HepG2 (cell line): ENCODE results near the gene LDLRAD4. TPM values are rescaled to one million over a fixed set of nuclear protein-coding genes. Genes with fewer than 3 reads are reported as not detected.

Source experiments
- ATAC-seq: fragments of 200-7000 bp; cut with Tn5 transposase; 3 replicates; pipeline ENCODE4 v1.9.1; 2020; ENCODE audit warnings: mild to moderate bottlenecking, moderate library complexity
- BruUV-seq: library from RNA; stranded (reverse); fragments of 400-500 nt; replicated peaks from 2 replicates; lab custom pipeline; 2021; lab: Mats Ljungman, UMichigan
- CTCF ChIA-PET: fragments of 300-600 bp; formaldehyde crosslinking; extraction: SDS; loops from one replicate; lab custom pipeline; 2021; ENCODE audit warnings: low total read pairs, inconsistent platforms, low intra/inter-chr PET ratio; lab: Yijun Ruan, JAX
- POLR2A ChIA-PET: fragments of 350-600 bp; sonication (Branson Sonifier 250); formaldehyde crosslinking; loops from one replicate; lab custom pipeline; 2020; ENCODE audit warnings: antibody characterized with exemption, inconsistent platforms; lab: Yijun Ruan, JAX
- DNase-seq: peaks from one replicate; pipeline ENCODE4 v3.0.0-alpha.2; 2015; ENCODE audit warnings: low spot score
- FAIRE-seq: peaks from 3 replicates; lab custom pipeline; 2011; peaks lifted over from hg19 to GRCh38; lab: Jason Lieb, UNC
- H2AFZ ChIP-seq: one replicate; pipeline ENCODE4 v1.6.1; 2011; ENCODE audit warnings: low read length, inconsistent platforms
- H3K27ac ChIP-seq: fragments of 300-600 bp; 3 replicates; pipeline ENCODE4 v1.8.0; 2011; ENCODE audit warnings: mixed run types, mild to moderate bottlenecking, mixed read lengths, low read length, inconsistent platforms; ENCODE audit not compliant: insufficient read depth; ENCODE audit errors: extremely low read length
- H3K27me3 ChIP-seq, 2 experiments: fragments of 200-600 bp in 1 of 2; 2 replicates in 1 of 2; 3 replicates in 1 of 2; pipeline versions ENCODE4 v1.6.0 to v1.8.0; 2011; ENCODE audit warnings: low read length in 2 of 2, mild to moderate bottlenecking in 2 of 2, moderate library complexity in 2 of 2, inconsistent platforms in 1 of 2; ENCODE audit not compliant: insufficient read depth in 2 of 2, control insufficient read depth in 1 of 2
- H3K36me3 ChIP-seq, 2 experiments: fragments of 200-600 bp in 1 of 2; replicated peaks in 1 of 2; 2 replicates in 1 of 2; 3 replicates in 1 of 2; pipeline versions ENCODE4 v1.5.1 to v1.8.0; 2011; ENCODE audit warnings: low read length in 2 of 2, inconsistent platforms in 1 of 2; ENCODE audit not compliant: insufficient read depth in 2 of 2, control insufficient read depth in 1 of 2
- H3K4me1 ChIP-seq: 2 replicates; pipeline ENCODE4 v1.5.1; 2012; ENCODE audit warnings: low read length, inconsistent platforms; ENCODE audit not compliant: insufficient read depth
- H3K4me2 ChIP-seq: 2 replicates; pipeline ENCODE4 v1.6.0; 2011; ENCODE audit warnings: low read depth, low read length, inconsistent platforms
- H3K4me3 ChIP-seq, 3 experiments: fragments of 200-600 bp in 1 of 3; sonication (generic), shearing (Covaris generic) in 1 of 3; replicated peaks in 1 of 3; 2 replicates each; pipeline ENCODE4 v1.5.1; 2011 to 2016; ENCODE audit warnings: low read length in 3 of 3, inconsistent platforms in 2 of 3, low read depth in 2 of 3, mild to moderate bottlenecking in 2 of 3, control low read depth in 1 of 3, mixed read lengths in 1 of 3; ENCODE audit not compliant: insufficient read depth in 1 of 3
- H3K79me2 ChIP-seq: one replicate; pipeline ENCODE4 v1.6.1; 2011; ENCODE audit warnings: low read length, inconsistent platforms; ENCODE audit not compliant: insufficient read depth
- H3K9ac ChIP-seq: 2 replicates; pipeline ENCODE4 v1.6.0; 2011; ENCODE audit warnings: mild to moderate bottlenecking, low read depth, low read length, inconsistent platforms; ENCODE audit not compliant: insufficient read depth
- H3K9me3 ChIP-seq: 2 replicates; pipeline ENCODE4 v1.5.1; 2012; ENCODE audit warnings: mild to moderate bottlenecking, low read length
- H4K20me1 ChIP-seq: 2 replicates; pipeline ENCODE4 v1.6.0; 2011; ENCODE audit warnings: inconsistent platforms, mild to moderate bottlenecking, low read length, moderate library complexity; ENCODE audit not compliant: insufficient read depth
- BCLAF1 ChIP-seq: fragments of 450-650 bp; IDR thresholded peaks from 2 replicates; pipeline ENCODE4 v1.6.1; 2017; ENCODE audit warnings: mild to moderate bottlenecking
- FOXA1 ChIP-seq, 2 experiments: fragments of 450-650 bp in 1 of 2; sonication (generic) in 1 of 2; formaldehyde crosslinking in 1 of 2; IDR thresholded peaks; 2 replicates each; pipeline versions ENCODE4 v1.4.0 to v1.6.1; 2016 to 2020; ENCODE audit warnings: missing genetic modification reagents in 1 of 2
- FOXO1 ChIP-seq: sonication (generic); formaldehyde crosslinking; IDR thresholded peaks from 2 replicates; pipeline ENCODE4 v1.4.0; 2020; ENCODE audit warnings: missing genetic modification reagents
- HES4 ChIP-seq: sonication (generic); formaldehyde crosslinking; IDR thresholded peaks from 2 replicates; pipeline ENCODE4 v1.9.0; 2021; ENCODE audit warnings: mild to moderate bottlenecking, missing genetic modification reagents, borderline replicate concordance
- RARA ChIP-seq: IDR thresholded peaks from 2 replicates; pipeline ENCODE4 v1.6.1; 2016; ENCODE audit warnings: missing genetic modification reagents, missing compliant biosample characterization
- SKIL ChIP-seq: sonication (generic); formaldehyde crosslinking; IDR thresholded peaks from 2 replicates; pipeline ENCODE4 v1.8.0; 2022; ENCODE audit warnings: missing genetic modification reagents, mild to moderate bottlenecking, moderate library complexity, borderline replicate concordance
- ZNF546 ChIP-seq: sonication (generic); formaldehyde crosslinking; conservative IDR thresholded peaks from 2 replicates; pipeline ENCODE4 v1.8.1; 2023; ENCODE audit warnings: mild to moderate bottlenecking, missing genetic modification reagents
- WGBS: methylation state at CpG from one replicate; pipeline ENCODE4 v1.1.6; 2017; ENCODE audit warnings: low lambda C conversion rate; 5-methylcytosine and 5-hydroxymethylcytosine counted together
- in situ Hi-C: cut with HindIII; loops from 2 replicates; pipeline ENCODE4 v1.10.0; 2017; ENCODE audit warnings: low pct_unique_long_range_greater_than_20kb; ENCODE audit not compliant: extremely low pct_ligation_motif_present
- intact Hi-C: fragments of 100-400 bp; cut with micrococcal nuclease; formaldehyde crosslinking; loops from one replicate; pipeline ENCODE4 v1.10.0; 2022; ENCODE audit not compliant: unreplicated experiment
- polyA plus RNA-seq, 8 experiments: library from polyadenylated mRNA; depleted of rRNA in 3 of 8; stranded (reverse) in 7 of 8; unstranded in 1 of 8; fragments of >200 nt; fragmentation: Illumina TruSeq in 4 of 8; extraction: Trizol in 4 of 8; gene quantifications; 2 replicates each; pipeline versions ENCODE4 v1.2.1 to v1.2.3, GENCODE V29; 2011 to 2016; ENCODE audit warnings: low read depth in 4 of 8, missing spikeins in 1 of 8, mixed read lengths in 1 of 8; ENCODE audit not compliant: insufficient read depth in 1 of 8
- total RNA-seq, 5 experiments: library from RNA; depleted of rRNA; stranded (reverse); fragments of >200 nt; fragmentation: Illumina TruSeq; extraction: Trizol; gene quantifications; 2 replicates each; pipeline ENCODE4 v1.2.3, GENCODE V29; 2016; ENCODE audit warnings: low read depth in 1 of 5

Gene LDLRAD4
- total and polyA plus RNA-seq, 2 of the 13 experiments (the other 11 are each of a cell fraction or from before 2014, with no cell fraction given): 13.6 to 20.9 TPM

- TF ChIP-seq FOXO1 (CRISPR knock-in tag): no peak
These were observed 398.0 kb downstream of the LDLRAD4 start (continued) for GRCh38 chr18:13616525-13617035.

- Histone ChIP-seq H3K27ac (no peak overlapping the region), H3K36me3 (no peaks in the 10 kb centered on the region), H4K20me1 (no peaks in the 10 kb centered on the region), H3K27me3 (no peaks in the 10 kb centered on the region), H3K4me2 (no peak overlapping the region), H3K9ac (no peak overlapping the region), H3K9me3 (no peaks in the 10 kb centered on the region), H3K79me2 (no peaks in the 10 kb centered on the region), H3K4me3 (no peak overlapping the region), H2AFZ (no peak overlapping the region), H3K4me1 (peaks cover 8% of the 10 kb centered on the region; the same call in 1 of the 2 replicates)
- intact Hi-C loops (no loop called here), in situ Hi-C loops (no loop called here)
- ChIA-PET POLR2A (no interaction called here), CTCF (no interaction called here)
- no peak for DNase-seq
- FAIRE-seq: no peak
- TF ChIP-seq ZNF546 (CRISPR knock-in tag): no peak
- ATAC-seq: no peak
- BruUV-seq: no TSS peak
- WGBS: 74% methylated on average over 9 of the region's 9 CpGs
These were observed 399.4 kb downstream of the LDLRAD4 start for GRCh38 chr18:13617826-13618515.

- no peaks in the 10 kb centered on the region for H3K9me3 ChIP-seq
- DNase-seq (no peak), FAIRE-seq (no peak), ATAC-seq (peak; percentile 19; the same call in 2 of the 3 replicates)
- no peaks in the 10 kb centered on the region for H3K36me3 ChIP-seq
- POLR2A ChIA-PET: no interaction called here
- peaks cover 8% of the 10 kb centered on the region; the same call in 1 of the 2 replicates for H3K4me1 ChIP-seq
- no peak overlapping the region for H3K9ac ChIP-seq
- no peak overlapping the region for H3K4me2 ChIP-seq
- H3K4me3 ChIP-seq: no peak overlapping the region
- no peaks in the 10 kb centered on the region for H3K27me3 ChIP-seq
- CTCF ChIA-PET: no interaction called here
- TF ChIP-seq FOXA1 (IDR thresholded peaks at IDR 0.05) (no peak), FOXA1 (CRISPR knock-in tag; IDR thresholded peaks at IDR 0.05) (0 out of 2 replicates have a peak, but pooled peaks have one; percentile 18), HES4 (no peak), SKIL (peak; percentile 30; the same call in 1 of the 2 replicates), BCLAF1 (no peak), RARA (CRISPR knock-in tag) (peak; percentile 87)
- no peak overlapping the region for H2AFZ ChIP-seq
- no peaks in the 10 kb centered on the region for H3K79me2 ChIP-seq
- H4K20me1 ChIP-seq: no peaks in the 10 kb centered on the region
- intact Hi-C loops: no loop called here
- in situ Hi-C loops: no loop called here
- WGBS: 76% methylated on average over 9 of the region's 13 CpGs
- H3K27ac ChIP-seq: no peak overlapping the region
- BruUV-seq: no TSS peak
These were observed 400.3 kb downstream of the LDLRAD4 start for GRCh38 chr18:13618760-13619438.
